ENCODE data around the gene SKAP2.
"Not testable (repeated sequence)": the region's sequence is repeated elsewhere in the genome, so short reads cannot be mapped to it uniquely, and the experiment has no call there.

SKAP2 gene

GRCh38 chr7:26856176-26856985 is 8.0 kb downstream of the SKAP2 start:
- DNase-seq: no peak

- no peak for DNase-seq
Observed at GRCh38 chr7:26854876-26855855, 9.2 kb downstream of the SKAP2 start.

GRCh38 chr7:26853788-26854393 is 10.5 kb downstream of the SKAP2 start:
- no peak for DNase-seq

GRCh38 chr7:26850193-26850651 is 14.2 kb downstream of the SKAP2 start:
- DNase-seq: no peak

- no peak for DNase-seq
Observed at GRCh38 chr7:26843705-26844104, 20.7 kb downstream of the SKAP2 start.

- no peak for DNase-seq
Observed at GRCh38 chr7:26842897-26843296, 21.5 kb downstream of the SKAP2 start.

GRCh38 chr7:26841003-26841739 is 23.2 kb downstream of the SKAP2 start:
- no peak for DNase-seq

GRCh38 chr7:26836793-26837192 is 27.6 kb downstream of the SKAP2 start:
- not testable (repeated sequence) for DNase-seq

- no peak for DNase-seq
Observed at GRCh38 chr7:26815426-26815825, 49.0 kb downstream of the SKAP2 start.

GRCh38 chr7:26813432-26813831 is 51.0 kb downstream of the SKAP2 start:
- no peak for DNase-seq

GRCh38 chr7:26794541-26794940 is 69.8 kb downstream of the SKAP2 start:
- no peak for DNase-seq

GRCh38 chr7:26792576-26792975 is 71.8 kb downstream of the SKAP2 start:
- no peak for DNase-seq

- no peak for DNase-seq
Observed at GRCh38 chr7:26792006-26792405, 72.4 kb downstream of the SKAP2 start.

- DNase-seq: no peak
Observed at GRCh38 chr7:26789481-26790184, 74.8 kb downstream of the SKAP2 start.

GRCh38 chr7:26787701-26788100 is 76.7 kb downstream of the SKAP2 start:
- DNase-seq: no peak

GRCh38 chr7:26784118-26784517 is 80.3 kb downstream of the SKAP2 start:
- no peak for DNase-seq

GRCh38 chr7:26782501-26782900 is 81.9 kb downstream of the SKAP2 start:
- no peak for DNase-seq

- no peak for DNase-seq
Observed at GRCh38 chr7:26779978-26780595, 84.3 kb downstream of the SKAP2 start.

- no peak for DNase-seq
Observed at GRCh38 chr7:26777385-26777784, 87.0 kb downstream of the SKAP2 start.

GRCh38 chr7:26760501-26760900 is 103.9 kb downstream of the SKAP2 start:
- DNase-seq: no peak

- no peak for DNase-seq
Observed at GRCh38 chr7:26759108-26759507, 105.3 kb downstream of the SKAP2 start.
